ENCODE results near the gene RIC1.

The RIC1 gene

DNA sequence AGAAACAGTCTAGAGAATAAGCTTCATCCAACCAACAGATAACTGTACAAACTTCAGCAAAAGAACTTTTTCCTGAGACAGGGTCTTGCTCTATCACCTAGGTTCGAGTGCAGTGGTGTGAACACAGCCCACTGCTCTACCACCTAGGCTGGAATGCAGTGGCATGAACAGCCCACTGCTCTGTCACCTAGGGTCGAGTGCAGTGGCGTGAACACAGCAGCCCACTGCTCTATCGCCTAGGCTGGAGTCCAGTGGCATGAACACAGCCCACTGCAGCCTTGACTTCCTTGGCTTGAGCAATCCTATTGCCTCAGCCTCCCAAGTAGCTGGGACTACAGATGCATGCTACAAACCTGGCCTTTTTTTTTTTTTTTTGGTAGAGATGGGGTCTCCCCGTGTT, 160.6 kb downstream of the RIC1 start:
- POLR2A ChIA-PET, result no interaction called here
- no peak for DNase-seq (ENCODE audit: extremely low spot score)
- TF ChIP-seq ARNT (IDR thresholded peaks at IDR 0.05) (no peak), SP1 (IDR thresholded peaks at IDR 0.05) (no peak), ZNF384 (IDR thresholded peaks at IDR 0.05) (no peak), ELF4 (IDR thresholded peaks at IDR 0.05) (no peak), FOXA1 (IDR thresholded peaks at IDR 0.05) (no peak), HDGF (IDR thresholded peaks at IDR 0.05; ENCODE audit: borderline replicate concordance) (no peak), CTBP1 (IDR thresholded peaks at IDR 0.05; ENCODE audit: borderline replicate concordance) (no peak), FOXK2 (IDR thresholded peaks at IDR 0.05) (no peak), NFRKB (IDR thresholded peaks at IDR 0.05) (no peak), SUZ12 (IDR thresholded peaks at IDR 0.05) (no peak), L3MBTL2 (conservative IDR thresholded peaks at IDR 0.05) (no peak), FOXM1 (IDR thresholded peaks at IDR 0.05; ENCODE audit: borderline replicate concordance) (no peak), LEF1 (IDR thresholded peaks at IDR 0.05; ENCODE audit: borderline replicate concordance) (no peak), TARDBP (IDR thresholded peaks at IDR 0.05) (no peak), BHLHE40 (IDR thresholded peaks at IDR 0.05; ENCODE audit: borderline replicate concordance) (no peak)
- TF ChIP-seq, protein P1, sequence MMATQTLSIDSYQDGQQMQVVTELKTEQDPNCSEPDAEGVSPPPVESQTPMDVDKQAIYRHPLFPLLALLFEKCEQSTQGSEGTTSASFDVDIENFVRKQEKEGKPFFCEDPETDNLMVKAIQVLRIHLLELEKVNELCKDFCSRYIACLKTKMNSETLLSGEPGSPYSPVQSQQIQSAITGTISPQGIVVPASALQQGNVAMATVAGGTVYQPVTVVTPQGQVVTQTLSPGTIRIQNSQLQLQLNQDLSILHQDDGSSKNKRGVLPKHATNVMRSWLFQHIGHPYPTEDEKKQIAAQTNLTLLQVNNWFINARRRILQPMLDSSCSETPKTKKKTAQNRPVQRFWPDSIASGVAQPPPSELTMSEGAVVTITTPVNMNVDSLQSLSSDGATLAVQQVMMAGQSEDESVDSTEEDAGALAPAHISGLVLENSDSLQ (IDR thresholded peaks at IDR 0.05), result no peak
- CTCF ChIA-PET, result interaction anchor here (0.6 kb wide), 1 partner anchor 9 kb away, joined by 3 read pairs; no protein-coding TSS in a partner anchor

DNA sequence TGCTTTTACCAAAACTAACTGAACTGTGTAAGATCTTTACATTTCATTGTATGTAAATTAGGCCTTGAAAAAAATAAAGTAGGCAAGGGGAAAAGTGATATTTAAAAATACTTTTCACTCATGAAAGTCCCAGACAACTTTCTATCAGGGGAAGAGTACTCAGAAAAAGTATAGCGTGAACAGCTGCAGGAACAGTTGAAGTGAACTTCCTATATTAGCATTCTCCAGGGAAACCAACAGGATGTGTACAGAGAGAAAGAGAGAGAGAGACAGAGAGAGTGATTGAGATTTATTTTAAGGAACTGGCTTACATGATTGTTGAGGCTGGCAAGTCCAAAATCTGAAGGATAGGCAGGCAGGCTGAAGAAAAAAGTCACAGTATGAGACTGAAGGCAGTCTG, 162.0 kb downstream of the RIC1 start:
- CTCF ChIA-PET, result no interaction called here
- TF ChIP-seq TARDBP (IDR thresholded peaks at IDR 0.05) (no peak), SP1 (IDR thresholded peaks at IDR 0.05) (no peak), FOXK2 (IDR thresholded peaks at IDR 0.05) (no peak), BHLHE40 (IDR thresholded peaks at IDR 0.05; ENCODE audit: borderline replicate concordance) (no peak), FOXA1 (IDR thresholded peaks at IDR 0.05) (no peak), NFRKB (IDR thresholded peaks at IDR 0.05) (no peak), L3MBTL2 (conservative IDR thresholded peaks at IDR 0.05) (no peak), ZNF384 (IDR thresholded peaks at IDR 0.05) (no peak), FOXM1 (IDR thresholded peaks at IDR 0.05; ENCODE audit: borderline replicate concordance) (no peak), ELF4 (IDR thresholded peaks at IDR 0.05) (no peak), LEF1 (IDR thresholded peaks at IDR 0.05; ENCODE audit: borderline replicate concordance) (no peak), ARNT (IDR thresholded peaks at IDR 0.05) (no peak), CTBP1 (IDR thresholded peaks at IDR 0.05; ENCODE audit: borderline replicate concordance) (no peak), SUZ12 (IDR thresholded peaks at IDR 0.05) (no peak), HDGF (IDR thresholded peaks at IDR 0.05; ENCODE audit: borderline replicate concordance) (no peak)
- TF ChIP-seq, protein P1 (IDR thresholded peaks at IDR 0.05), result no peak
- DNase-seq (ENCODE audit: extremely low spot score), result no peak

DNA sequence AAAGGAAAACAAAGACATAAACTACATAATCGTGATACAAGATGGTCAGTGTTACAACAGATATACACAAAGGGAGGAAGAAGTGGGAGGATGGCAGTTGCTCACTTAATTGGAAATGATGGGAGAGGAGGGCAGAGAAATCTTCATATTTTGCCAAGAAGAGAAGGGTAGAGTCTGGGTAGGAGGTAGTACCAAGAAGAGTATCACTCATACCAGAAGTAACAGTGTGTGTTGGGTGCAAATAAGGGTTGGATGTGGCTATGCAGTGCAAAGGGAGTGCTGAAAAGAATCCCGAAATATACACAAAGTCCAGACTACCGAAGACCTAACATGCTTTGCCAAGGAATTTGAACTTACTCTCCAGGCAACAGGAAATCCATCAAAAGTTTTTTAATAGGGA, 163.0 kb downstream of the RIC1 start:
- no peak for DNase-seq (ENCODE audit: extremely low spot score)
- TF ChIP-seq NFRKB (IDR thresholded peaks at IDR 0.05), result no peak
- TF ChIP-seq, protein P1 (IDR thresholded peaks at IDR 0.05), result no peak
- no peak for TF ChIP-seq BHLHE40 (IDR thresholded peaks at IDR 0.05; ENCODE audit: borderline replicate concordance)
- TF ChIP-seq FOXA1 (IDR thresholded peaks at IDR 0.05), result no peak
- no peak for TF ChIP-seq FOXM1 (IDR thresholded peaks at IDR 0.05; ENCODE audit: borderline replicate concordance)
- CTCF ChIA-PET, result no interaction called here
- POLR2A ChIA-PET, result no interaction called here

More for the DNA sequence above, 162.0 kb downstream of the RIC1 start:
- POLR2A ChIA-PET, result no interaction called here

DNA sequence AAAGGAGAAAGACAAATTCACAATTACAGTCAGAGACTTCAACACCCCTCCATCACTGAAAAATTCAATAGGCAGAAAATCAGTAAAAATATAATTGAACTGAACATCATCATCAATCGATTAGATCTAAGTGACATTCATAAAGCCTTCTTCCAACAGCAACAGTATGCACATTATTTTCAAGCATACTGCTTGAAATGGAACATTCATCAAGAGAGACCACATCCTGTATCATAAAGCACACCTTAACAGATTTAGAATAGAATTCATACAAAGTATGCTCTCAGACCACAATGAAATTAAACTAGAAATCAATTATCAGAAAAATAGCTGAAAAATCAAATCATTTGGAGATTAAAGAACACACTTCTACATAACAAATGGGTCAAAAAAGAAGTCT, 164.9 kb downstream of the RIC1 start:
- TF ChIP-seq SUZ12 (IDR thresholded peaks at IDR 0.05), result no peak
- TF ChIP-seq NFRKB (IDR thresholded peaks at IDR 0.05), result no peak
- TF ChIP-seq TARDBP (IDR thresholded peaks at IDR 0.05), result no peak
- TF ChIP-seq HDGF (IDR thresholded peaks at IDR 0.05; ENCODE audit: borderline replicate concordance), result no peak
- TF ChIP-seq CTBP1 (IDR thresholded peaks at IDR 0.05; ENCODE audit: borderline replicate concordance), result no peak
- TF ChIP-seq, protein P1 (IDR thresholded peaks at IDR 0.05), result no peak
- TF ChIP-seq FOXM1 (IDR thresholded peaks at IDR 0.05; ENCODE audit: borderline replicate concordance), result no peak
- ChIA-PET CTCF (no interaction called here), POLR2A (no interaction called here)
- DNase-seq (ENCODE audit: extremely low spot score), result no peak

DNA sequence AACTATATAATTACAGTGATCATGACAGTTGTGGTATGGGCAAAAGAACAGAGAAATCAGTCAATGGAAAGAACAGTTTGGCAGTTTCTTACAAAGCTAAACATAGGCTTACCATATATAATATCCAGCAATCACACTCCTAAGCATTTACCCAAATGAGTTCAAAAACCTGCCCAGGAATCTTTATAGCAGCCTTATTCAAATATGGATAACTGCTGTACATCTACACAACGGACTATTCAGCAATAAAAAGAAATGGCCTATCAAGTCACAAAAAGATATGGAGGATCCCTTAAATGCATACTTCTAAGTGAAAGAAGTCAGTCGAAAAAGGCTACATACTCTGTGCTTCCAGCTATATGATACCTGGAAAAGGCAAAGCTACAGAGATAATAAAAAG, 167.4 kb downstream of the RIC1 start:
- ChIA-PET CTCF (no interaction called here), POLR2A (no interaction called here)
- DNase-seq (ENCODE audit: extremely low spot score), result no peak
- TF ChIP-seq ELF4 (IDR thresholded peaks at IDR 0.05) (no peak), CTBP1 (IDR thresholded peaks at IDR 0.05; ENCODE audit: borderline replicate concordance) (no peak), FOXK2 (IDR thresholded peaks at IDR 0.05) (no peak), HDGF (IDR thresholded peaks at IDR 0.05; ENCODE audit: borderline replicate concordance) (no peak), TARDBP (IDR thresholded peaks at IDR 0.05) (no peak), ZNF384 (IDR thresholded peaks at IDR 0.05) (no peak), SUZ12 (IDR thresholded peaks at IDR 0.05) (no peak), L3MBTL2 (conservative IDR thresholded peaks at IDR 0.05) (no peak), ARNT (IDR thresholded peaks at IDR 0.05) (no peak), BHLHE40 (IDR thresholded peaks at IDR 0.05; ENCODE audit: borderline replicate concordance) (no peak), FOXM1 (IDR thresholded peaks at IDR 0.05; ENCODE audit: borderline replicate concordance) (no peak), FOXA1 (IDR thresholded peaks at IDR 0.05) (no peak), LEF1 (IDR thresholded peaks at IDR 0.05; ENCODE audit: borderline replicate concordance) (no peak), NFRKB (IDR thresholded peaks at IDR 0.05) (no peak), SP1 (IDR thresholded peaks at IDR 0.05) (no peak)
- TF ChIP-seq, protein P1 (IDR thresholded peaks at IDR 0.05), result no peak

Data from HEK293T (cell line).